Mesodermal cell (in vitro differentiated cells): ENCODE measurements around the gene PTPRN2.

ENCODE experiments used
- H3K27ac ChIP-seq: 2 replicates; pipeline ENCODE4 v1.7.0; 2013; ENCODE audit warnings: mild to moderate bottlenecking, low read depth, low read length, moderate library complexity; ENCODE audit not compliant: severe bottlenecking
- H3K36me3 ChIP-seq: 2 replicates; pipeline ENCODE4 v1.7.1; 2013; ENCODE audit warnings: mild to moderate bottlenecking, low read length, moderate library complexity; ENCODE audit not compliant: control insufficient read depth, insufficient read depth
- H3K4me1 ChIP-seq: one replicate; pipeline ENCODE4 v1.7.1; 2013; ENCODE audit warnings: mild to moderate bottlenecking, low read length; ENCODE audit not compliant: insufficient read depth, control insufficient read depth, poor library complexity, severe bottlenecking
- H3K4me3 ChIP-seq: 2 replicates; pipeline ENCODE4 v1.7.0; 2013; ENCODE audit warnings: low read length, control low read depth, mild to moderate bottlenecking; ENCODE audit not compliant: insufficient read depth, poor library complexity, severe bottlenecking; ENCODE audit errors: extremely low read depth
- H3K9me3 ChIP-seq: 2 replicates; pipeline ENCODE4 v1.7.1; 2013; ENCODE audit warnings: mild to moderate bottlenecking, low read length, moderate library complexity; ENCODE audit not compliant: control insufficient read depth
- WGBS, 2 experiments: methylation state at CpG; one replicate each; pipeline ENCODE4 v1.1.5; 2013; ENCODE audit warnings: missing lambda C conversion rate in 2 of 2; ENCODE audit not compliant: insufficient coverage in 2 of 2; 5-methylcytosine and 5-hydroxymethylcytosine counted together

Gene PTPRN2

DNA sequence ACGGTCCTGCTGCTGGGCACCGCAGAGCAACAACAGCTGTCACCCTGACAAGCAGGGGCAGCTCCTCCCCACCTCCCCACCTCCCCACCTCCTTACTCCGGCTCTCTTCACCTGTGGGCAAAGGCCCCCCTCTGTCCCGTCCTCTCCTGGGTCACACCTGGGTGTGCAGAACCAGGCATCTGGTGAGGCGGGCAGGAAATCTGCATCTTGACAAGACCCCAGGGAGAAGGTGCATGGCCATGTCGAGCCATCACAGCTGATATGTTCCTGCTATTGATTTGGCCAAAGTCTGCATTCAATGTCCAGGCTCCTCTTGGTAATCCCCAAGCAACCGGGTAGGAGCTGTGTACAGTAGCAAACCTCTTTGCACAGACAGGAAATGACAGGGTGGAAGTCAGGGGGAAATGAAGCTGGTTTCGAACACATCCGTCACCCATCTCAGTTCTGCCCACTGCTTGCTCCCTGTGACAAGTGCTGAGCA lies 696.7 kb downstream of the PTPRN2 start:
- Histone ChIP-seq H3K27ac (no peak overlapping the region), H3K4me3 (no peak overlapping the region), H3K4me1 (no peaks in the 10 kb centered on the region), H3K9me3 (peaks cover 55% of the 10 kb centered on the region), H3K36me3 (no peaks in the 10 kb centered on the region)
- WGBS, 2 experiments: 73 to 84% methylated on average over 5 to 7 of the region's 9 CpGs

DNA sequence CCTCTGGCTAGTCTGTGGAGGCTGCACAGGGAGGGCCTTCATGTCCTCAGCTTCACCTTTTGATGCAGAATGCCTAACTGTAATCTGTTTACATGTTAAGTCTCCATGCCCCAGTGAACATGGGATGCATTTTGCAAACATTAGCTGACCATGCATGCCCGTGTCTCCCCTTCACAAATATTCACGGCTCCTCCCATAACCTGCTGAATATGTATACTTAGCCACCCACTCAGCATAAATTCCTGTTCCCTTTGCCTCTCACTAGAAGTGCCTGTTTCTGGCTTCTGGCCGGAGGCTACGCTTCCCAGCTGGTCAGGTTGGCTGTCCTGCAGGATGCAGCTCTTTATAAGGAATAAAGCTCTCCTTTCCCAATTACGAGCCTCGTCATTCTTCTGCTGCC lies 698.1 kb downstream of the PTPRN2 start:
- Histone ChIP-seq H3K36me3 (no peaks in the 10 kb centered on the region), H3K4me1 (no peaks in the 10 kb centered on the region), H3K4me3 (no peak overlapping the region), H3K9me3 (peaks cover 60% of the 10 kb centered on the region), H3K27ac (no peak overlapping the region)
- WGBS, 2 experiments: 74% methylated on average over 6 of the region's 6 CpGs

DNA sequence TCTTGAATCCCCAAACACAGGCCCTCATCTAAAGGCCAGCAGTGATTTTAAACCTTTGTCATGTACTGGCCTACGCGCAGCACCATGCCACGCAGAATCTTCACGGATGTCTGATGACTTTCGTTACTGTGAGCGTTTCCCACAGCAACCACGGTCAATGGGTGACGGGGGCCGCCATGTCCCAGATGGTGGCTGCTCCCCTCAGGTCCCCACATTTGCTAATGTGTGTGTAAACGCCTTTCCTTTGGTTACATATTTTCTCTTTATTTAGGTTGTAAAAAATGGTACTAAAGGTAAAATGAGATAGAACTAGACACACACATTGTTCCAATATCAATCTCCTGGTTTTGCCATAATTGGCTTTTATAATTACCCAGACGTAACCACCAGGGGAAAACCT lies 699.0 kb downstream of the PTPRN2 start:
- H3K4me3 ChIP-seq: no peak overlapping the region
- WGBS, 2 experiments: 78 to 79% methylated on average over 7 to 8 of the region's 11 CpGs
- no peaks in the 10 kb centered on the region for H3K36me3 ChIP-seq
- H3K4me1 ChIP-seq: no peaks in the 10 kb centered on the region
- no peak overlapping the region for H3K27ac ChIP-seq
- peaks cover 64% of the 10 kb centered on the region for H3K9me3 ChIP-seq

DNA sequence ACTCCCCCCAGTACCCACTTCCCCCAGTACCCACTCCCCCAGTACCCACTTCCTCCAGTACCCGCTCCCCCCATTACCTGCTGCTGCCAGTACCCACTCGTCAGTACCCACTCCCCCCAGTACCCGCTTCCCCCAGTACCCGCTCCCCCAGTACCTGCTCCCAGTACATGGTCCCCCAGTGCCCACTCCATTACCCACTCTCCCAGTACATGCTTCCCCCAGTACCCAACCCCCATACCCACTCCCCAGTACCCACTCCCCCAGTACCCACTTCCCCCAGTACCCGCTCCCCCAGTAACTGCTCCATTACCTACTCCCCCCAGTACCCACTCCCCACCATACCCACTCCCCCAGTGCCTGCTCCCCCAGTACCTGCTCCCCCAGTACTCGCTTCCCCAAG lies 700.2 kb downstream of the PTPRN2 start:
- H3K9me3 ChIP-seq: peaks cover 67% of the 10 kb centered on the region
- WGBS, 2 experiments: 80% methylated on average over 1 of the region's 6 CpGs; no CpG with 5 or more reads in 1 of the 2 experiments
- no peak overlapping the region for H3K27ac ChIP-seq
- no peaks in the 10 kb centered on the region for H3K4me1 ChIP-seq
- H3K4me3 ChIP-seq: no peak overlapping the region
- no peaks in the 10 kb centered on the region for H3K36me3 ChIP-seq

DNA sequence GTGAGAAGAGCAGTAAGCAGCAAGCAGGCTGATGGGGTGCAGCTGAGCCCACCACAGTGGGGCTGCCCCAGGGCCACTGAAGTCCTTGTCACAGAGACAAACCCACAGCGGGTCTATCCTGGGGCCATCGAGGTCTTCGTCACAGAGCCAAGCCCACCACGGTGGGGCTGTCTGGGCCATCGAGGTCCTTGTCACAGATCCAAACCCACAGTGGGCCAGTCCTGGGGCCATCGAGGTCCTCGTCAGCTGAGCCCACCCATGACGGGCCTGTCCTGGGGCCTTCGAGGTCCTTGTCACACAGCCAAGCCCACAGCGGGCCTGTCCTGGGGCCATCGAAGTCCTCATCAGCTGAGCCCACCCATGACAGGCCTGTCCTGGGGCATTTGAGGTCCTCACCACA lies 700.9 kb downstream of the PTPRN2 start:
- H3K27ac ChIP-seq: no peak overlapping the region
- H3K9me3 ChIP-seq: peaks cover 74% of the 10 kb centered on the region
- H3K4me3 ChIP-seq: no peak overlapping the region
- 75 to 76% methylated on average over 11 of the region's 11 CpGs for WGBS, 2 experiments
- no peaks in the 10 kb centered on the region for H3K4me1 ChIP-seq
- no peaks in the 10 kb centered on the region for H3K36me3 ChIP-seq

DNA sequence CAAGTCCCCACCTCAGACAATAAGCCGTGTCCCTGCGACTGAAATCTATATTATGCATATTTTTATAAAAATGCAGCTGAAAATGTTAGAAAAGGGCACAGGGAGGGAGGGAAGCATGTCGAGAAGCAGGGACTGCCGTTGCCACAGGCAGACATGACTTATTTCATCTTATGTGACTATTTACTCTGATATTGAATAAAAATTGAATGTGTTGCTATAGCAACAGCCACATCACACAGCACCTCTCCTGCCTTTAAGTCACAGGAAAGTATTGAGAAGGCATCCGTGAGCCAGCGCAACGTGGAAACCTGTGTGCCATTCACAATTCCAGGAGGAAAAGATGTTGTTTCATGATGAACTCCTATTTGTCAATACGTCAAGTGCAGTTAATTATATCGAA lies 701.4 kb downstream of the PTPRN2 start:
- H3K36me3 ChIP-seq: no peaks in the 10 kb centered on the region
- 77 to 89% methylated on average over 4 to 5 of the region's 9 CpGs for WGBS, 2 experiments
- H3K9me3 ChIP-seq: peaks cover 78% of the 10 kb centered on the region
- no peak overlapping the region for H3K4me3 ChIP-seq
- H3K4me1 ChIP-seq: no peaks in the 10 kb centered on the region
- no peak overlapping the region for H3K27ac ChIP-seq

DNA sequence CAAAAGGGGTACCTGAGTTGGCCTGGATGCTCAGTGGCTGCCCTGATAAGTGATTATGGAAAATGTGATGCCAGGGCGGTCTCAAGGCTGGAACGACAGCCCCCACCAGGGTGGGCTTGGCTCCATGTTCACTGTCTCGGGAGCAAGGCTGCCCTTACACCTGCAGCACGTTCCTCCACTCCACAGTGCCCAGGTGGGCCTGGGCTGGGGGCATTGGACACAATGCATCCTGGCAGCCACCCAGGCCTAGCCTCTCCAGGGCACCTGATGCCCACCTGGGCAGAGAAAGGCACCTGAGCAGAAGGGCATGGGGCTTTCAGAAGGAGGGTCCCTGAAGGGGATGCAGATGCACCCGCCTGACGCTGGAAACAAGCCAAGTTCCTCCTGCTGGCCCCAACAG lies 702.5 kb downstream of the PTPRN2 start:
- H3K36me3 ChIP-seq: no peaks in the 10 kb centered on the region
- 37 to 60% methylated on average over 4 to 6 of the region's 6 CpGs for WGBS, 2 experiments

DNA sequence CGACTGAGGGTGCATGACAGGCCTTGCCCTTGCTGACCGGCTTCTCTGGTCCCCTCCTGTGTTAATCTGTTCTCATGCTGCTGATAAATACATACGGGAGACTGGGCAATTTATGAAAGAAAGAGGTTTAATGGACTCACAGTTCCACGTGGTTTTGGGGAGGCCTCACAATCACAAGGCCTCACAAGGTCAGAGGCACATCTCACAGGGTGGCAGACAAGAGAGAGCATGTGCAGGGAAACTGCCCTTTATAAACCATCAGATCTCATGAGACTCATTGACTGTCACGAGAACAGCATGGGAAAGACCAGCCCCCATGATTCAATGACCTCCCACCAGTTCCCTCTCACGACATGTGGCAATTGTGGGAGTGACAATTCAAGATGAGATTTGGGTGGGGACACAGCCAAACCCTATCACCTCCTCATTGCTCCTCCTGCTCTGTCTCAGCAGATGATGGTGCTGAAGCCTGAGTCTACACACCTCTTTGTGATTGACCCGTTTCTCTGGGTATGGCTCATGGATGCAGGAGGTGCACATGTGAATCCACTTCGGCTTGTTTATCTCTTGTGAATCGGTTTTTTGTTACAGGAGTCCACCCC lies 703.1 kb downstream of the PTPRN2 start:
- Histone ChIP-seq H3K4me3 (no peak overlapping the region), H3K36me3 (no peaks in the 10 kb centered on the region), H3K9me3 (peaks cover 83% of the 10 kb centered on the region), H3K4me1 (no peaks in the 10 kb centered on the region), H3K27ac (no peak overlapping the region)
- 52 to 72% methylated on average over 5 to 6 of the region's 9 CpGs for WGBS, 2 experiments

More for the DNA sequence above, 702.5 kb downstream of the PTPRN2 start:
- Histone ChIP-seq H3K9me3 (peaks cover 80% of the 10 kb centered on the region), H3K4me1 (no peaks in the 10 kb centered on the region), H3K27ac (no peak overlapping the region), H3K4me3 (no peak overlapping the region)

DNA sequence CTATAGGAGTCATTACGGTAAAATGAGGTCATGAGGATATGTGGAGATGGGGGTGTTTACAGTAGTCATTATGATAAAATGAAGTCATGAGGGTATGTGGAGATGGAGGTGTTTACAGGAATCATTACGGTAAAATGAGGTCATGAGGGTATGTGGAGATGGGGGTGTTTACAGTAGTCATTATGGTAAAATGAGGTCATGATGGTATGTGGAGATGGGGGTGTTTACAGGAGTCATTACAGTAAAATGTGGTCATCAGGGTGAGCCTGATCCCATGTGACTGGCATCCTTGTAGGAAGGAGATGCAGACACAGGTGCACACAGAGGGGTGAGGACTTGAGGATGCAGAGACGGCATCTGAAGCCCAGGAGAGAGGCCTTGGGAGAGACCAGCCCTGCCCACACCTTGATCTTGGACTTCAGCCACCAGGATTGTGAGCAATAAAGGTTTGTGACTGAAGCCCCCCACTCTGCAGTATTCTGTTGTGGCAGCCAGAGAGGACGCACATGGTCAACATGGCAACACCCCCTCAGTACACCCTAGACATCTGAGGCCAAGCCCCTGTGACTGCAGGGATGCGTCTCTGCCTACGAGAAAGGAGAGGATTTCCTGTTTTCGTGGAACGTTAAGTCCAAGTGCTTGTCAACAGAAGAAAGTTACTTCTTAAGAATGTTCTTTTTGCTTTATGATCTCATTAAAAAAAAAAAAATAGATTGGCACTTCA lies 706.4 kb downstream of the PTPRN2 start:
- no peak overlapping the region for H3K27ac ChIP-seq
- no peaks in the 10 kb centered on the region for H3K4me1 ChIP-seq
- H3K4me3 ChIP-seq: no peak overlapping the region
- peaks cover 81% of the 10 kb centered on the region for H3K9me3 ChIP-seq
- 92 to 95% methylated on average over 7 to 8 of the region's 8 CpGs for WGBS, 2 experiments
- no peaks in the 10 kb centered on the region for H3K36me3 ChIP-seq

DNA sequence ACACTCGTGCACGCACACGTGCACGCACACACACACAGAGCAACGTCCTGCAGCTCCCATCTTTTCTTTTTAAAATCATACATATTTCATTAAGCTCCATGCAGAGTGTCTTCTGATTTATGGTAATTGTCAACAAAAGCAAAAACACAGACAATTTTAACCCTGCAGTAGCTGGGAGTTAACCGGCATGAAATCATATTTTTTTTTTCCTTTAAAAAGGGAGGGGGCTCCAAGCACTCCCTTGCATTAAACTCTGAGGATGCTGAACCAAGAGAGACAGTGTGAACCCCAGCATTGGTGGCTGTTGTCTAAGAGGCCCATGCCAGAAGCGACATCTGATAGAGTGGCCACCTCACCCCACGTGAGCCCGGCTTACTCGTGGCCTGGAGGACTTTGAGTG lies 708.2 kb downstream of the PTPRN2 start:
- WGBS, 2 experiments: 84 to 93% methylated on average over 5 to 6 of the region's 10 CpGs
- H3K27ac ChIP-seq: no peak overlapping the region
- peaks cover 77% of the 10 kb centered on the region for H3K9me3 ChIP-seq
- no peaks in the 10 kb centered on the region for H3K36me3 ChIP-seq
- H3K4me3 ChIP-seq: no peak overlapping the region
- no peaks in the 10 kb centered on the region for H3K4me1 ChIP-seq
